NCI-H1105 treated with DMSO at 0.1 percent for 48 hours (cell line): ENCODE measurements around the gene PCGF5.
"Not testable (repeated sequence)": the region's sequence is repeated elsewhere in the genome, so short reads cannot be mapped to it uniquely, and the experiment has no call there.

Experiments
- DNase-seq: peaks from one replicate; lab custom pipeline; 2025; lab: John Stamatoyannopoulos, UW

PCGF5 gene

DNA sequence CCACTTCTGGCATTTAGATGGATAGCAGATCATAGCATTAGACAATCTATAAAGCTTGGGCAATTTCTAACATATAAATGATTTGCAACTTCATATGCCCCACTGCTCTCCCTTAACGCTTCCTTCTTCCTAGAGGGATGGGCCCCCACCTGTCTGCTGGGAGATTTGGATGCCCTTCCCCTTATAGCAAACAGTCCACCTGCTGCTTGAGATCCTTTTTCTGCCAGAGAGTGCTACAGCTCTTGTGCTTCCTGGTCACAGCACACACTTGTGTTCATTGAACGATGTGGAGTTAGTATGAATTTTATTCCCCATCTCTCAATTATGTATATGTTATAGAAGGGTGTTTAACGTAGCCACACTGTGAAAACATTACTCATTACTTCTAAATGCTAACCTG is 10.4 kb upstream of the PCGF5 start:
- DNase-seq: peak; percentile 86

DNA sequence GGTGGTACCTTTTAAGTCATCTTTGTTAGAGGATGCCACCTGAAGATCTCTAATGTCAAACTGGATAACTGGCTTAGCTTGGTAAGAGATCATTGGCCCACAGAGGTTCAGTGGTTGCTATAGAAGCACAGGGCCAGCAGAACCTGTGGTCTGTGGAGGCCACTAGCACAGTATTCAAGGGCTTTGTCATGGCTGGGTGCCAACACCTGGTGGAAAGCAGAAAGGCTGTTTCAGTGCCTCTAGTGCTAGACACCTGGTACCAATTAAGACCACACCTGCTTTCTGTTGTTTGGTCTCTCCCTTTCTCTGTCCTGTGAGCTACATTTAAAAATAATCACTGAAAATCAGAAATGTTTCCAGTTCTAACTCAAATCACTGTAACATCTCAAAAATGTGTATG is 10.0 kb upstream of the PCGF5 start:
- DNase-seq: peak; percentile 95

DNA sequence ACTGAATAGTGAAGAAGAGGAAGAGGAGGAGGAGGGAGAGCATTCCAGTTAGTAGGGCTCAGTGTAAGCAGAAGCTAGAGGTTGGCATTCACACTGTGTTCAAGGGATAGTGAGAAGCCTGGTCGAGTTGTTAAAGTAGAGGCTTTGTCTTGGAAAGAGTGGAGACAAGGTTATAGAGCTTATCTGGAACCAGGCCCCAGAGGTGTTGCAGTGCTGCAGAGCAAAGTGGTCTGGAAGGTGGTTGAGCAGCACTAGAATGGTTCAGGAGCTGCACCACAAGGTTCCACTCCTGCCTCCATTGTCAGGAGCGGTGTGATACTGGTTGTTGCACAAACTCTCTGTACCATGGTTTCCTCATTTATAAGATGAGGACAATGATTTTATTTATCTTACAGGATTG is 8.8 kb upstream of the PCGF5 start:
- DNase-seq: no peak

DNA sequence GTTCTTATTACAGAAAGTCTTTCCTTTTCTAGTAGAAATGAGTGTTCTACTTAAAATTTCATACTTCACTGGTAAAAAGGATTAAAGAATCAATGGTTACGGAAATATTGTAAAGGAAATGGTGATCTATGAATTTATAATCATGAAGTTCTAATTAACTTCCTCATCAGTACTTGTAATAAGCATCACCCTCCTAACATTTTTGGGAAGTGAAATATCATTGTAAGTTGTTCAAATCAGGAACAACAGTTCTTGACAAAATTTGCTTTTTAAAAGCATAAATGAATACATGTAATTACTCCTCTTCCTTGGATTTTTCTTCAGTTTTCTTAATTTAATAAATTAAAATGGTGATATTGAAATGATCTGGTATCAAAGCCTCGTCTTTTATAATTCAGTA is 5.6 kb upstream of the PCGF5 start:
- no peak for DNase-seq

DNA sequence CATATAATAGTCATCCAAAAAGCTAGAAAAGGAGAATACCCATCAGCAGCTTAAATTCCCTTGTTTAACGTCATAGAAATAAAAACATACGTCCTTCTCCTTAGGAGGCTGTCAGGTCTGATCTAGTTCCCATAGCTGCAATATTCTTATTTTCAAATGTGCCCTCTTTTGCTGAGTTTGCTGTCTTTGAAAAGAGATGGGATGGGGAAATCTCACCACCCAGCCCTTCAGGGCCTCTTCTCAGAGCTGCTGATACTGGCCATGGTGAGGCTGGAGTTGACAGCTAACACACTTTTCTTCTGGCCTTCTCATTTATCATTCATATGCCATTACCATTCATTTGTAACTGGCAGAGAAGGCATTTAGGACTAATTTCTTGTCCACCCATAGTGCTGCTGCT is 5.1 kb upstream of the PCGF5 start:
- no peak for DNase-seq

DNA sequence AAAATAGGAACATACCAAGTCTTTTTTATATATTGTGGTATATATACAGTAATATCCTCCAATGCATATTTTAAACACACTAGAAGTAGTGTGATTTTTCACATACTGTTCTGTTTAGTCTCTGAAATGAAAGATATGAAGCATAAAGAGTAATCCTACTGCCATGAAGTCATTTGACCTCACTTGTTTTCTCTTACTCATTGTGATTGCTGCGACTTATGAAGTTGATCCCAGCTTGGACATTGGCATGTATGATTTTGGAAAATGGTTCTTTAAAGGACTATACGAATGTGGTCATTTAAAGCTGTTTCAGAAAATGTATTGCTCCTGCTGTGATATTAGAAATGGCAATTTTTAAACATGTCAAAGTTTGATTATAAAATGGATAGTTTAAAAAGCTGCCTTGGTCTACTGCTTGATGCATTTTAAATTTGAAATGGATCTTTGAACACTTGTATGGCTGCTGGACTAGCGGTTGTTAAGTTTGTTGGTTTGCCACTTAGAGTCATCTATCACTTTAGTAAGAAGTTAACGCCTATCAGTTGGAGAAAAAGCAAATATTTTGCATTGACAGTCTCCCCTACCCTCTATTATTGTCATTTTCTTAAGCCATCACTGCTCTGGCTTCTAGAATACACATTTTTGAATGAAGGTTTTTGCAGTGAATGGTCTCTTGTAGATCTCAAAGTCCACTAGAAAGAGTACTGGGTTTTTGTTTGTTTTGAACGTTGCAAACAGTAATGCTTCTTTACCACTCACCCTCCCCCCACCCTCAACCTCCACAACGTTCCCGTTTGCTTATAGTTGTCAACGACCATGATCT is 881 bp upstream of the PCGF5 start:
- DNase-seq: no peak

DNA sequence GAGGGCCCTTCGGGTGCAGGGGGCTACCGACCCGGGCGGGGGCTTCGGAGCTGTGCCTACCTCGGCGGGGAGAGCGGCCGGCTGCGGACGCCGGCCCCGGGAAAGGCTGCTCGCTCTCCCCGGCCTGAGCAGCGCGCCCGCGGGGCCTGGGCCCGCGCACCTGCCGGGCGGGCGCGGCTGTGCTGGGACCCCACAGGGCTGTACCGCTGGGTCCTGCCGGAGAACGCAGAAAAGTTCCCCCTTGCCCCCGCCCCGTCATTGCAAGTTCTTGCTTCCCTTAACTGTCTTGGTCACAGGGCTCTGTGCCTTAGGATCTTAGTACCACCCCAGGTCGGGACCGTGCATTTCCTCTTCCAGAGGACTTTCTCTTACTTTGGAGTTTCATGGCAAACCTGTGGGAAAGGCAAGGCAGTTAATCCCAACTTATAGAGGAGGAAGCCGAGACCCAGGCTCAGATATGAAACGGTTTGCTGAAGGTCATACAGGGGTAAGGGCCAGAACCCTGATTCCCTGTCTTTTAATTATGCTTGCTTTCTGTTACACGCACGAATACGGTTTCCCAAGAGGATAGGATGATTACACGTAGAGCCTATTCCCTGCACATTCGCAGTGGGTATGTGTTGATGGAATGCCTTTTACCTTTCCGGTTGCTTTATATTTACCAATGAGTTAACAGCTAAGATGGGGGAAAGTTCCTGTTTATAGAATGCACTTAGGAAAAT is 652 bp downstream of the PCGF5 start:
- peak; percentile 20 for DNase-seq

DNA sequence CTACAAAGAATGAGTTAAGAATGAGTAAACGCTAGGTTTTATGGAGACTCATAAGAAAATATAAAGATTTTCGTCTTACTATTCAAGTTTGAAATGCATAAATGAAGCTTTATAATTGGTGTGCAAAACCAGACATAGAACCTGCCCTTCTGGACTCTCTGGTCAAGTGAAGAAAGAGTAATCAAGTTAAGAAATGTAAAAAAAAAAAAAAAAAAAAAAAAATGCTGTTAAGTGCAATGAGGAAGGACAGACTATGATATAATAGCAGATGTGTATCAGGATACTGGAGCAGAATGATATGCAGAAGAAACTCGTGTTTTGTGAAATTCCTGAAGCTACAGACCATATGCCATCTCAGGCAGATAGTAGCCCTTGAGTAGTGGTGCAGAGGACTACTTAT is 5.6 kb downstream of the PCGF5 start:
- DNase-seq: no peak

DNA sequence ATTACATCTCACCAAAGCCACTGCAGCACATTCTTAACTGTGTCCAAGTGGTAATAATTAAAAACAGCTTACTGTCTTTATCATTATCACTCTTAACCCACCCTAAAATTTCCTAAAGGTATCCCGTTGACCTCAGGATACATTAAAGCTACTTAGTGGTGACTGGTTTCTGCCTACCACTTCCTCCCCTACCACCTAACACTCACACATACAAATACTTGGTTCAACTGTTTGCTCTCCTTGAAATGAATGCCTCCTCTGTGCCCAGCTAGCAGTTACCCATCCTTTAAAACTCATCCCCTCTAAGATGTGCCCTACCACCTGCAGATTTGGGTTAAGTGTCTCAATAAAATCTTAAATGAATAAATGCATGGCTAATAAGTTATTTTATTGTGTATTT is 7.1 kb downstream of the PCGF5 start:
- DNase-seq: no peak

DNA sequence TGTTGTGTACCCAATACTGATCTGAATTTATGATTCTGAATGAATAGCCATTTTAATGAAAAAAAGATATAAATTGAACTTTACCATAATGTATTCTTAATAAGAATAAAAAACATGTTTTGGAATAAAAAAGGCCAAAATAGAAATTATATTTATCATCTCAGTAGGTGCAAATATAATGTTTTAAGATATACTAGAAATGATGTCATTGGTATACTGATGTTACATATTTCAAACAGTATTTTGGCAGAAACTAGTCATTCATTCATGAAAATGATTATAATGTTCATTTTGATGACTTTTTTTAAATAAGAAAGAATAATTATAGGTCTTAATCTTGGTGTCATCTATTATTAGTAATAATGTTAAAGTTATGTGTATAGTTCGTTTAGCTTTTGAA is 9.2 kb downstream of the PCGF5 start:
- no peak for DNase-seq

DNA sequence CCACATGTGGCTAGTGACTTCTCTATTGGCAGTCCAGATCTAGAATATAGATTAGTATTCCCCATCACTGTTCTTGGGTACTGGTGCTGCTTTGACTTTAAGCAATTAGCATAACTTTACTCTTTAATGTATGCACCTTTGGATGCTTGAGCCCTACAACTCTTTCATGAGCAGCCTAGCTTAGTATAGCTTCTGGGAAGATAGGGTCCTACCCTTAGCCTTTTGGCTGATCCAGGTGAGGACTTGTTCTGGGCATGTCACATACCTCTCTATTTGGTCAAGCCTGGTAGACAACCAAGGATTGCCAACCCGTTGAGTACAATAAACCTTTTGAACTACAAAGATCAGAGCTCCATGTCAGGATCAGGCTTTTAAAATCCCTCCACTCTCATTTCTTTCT is 17.7 kb downstream of the PCGF5 start:
- DNase-seq: no peak

DNA sequence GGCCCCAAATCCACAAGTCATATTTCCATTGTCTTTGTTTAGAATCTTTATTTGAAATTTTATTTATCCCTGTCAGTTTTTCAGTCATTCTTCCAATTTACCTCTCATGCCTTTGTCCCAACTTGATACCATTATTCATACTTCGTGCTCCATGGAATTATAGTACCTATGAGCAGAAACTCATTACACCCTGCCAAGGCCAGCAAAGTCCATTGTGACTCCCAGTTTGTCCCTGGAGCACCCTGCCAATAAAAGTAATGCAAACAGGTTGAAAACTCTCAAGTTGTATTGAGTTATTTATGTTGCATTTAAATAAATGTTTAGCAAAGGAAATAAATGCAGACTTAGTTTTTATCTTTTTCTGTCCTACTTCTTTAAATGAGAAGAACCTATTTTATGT is 19.3 kb downstream of the PCGF5 start:
- no peak for DNase-seq

DNA sequence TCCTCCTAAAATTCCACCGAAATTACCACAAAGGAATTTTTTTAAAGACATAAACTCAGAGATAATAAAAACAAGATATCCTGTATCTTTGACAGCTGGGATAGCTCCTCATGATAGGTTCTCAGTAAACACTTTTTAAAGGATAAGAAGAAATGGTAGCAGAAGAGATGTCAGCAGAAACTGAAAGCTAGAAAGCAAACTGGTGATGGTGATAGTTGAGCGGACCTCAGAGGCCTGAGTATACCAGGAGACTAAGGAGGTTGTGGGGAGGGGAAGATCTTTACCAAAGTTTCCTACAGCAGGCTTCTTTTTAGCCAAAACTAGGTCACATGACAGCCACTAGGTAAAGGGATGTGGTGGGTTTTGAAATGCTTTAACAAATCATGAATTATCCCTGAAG is 22.5 kb downstream of the PCGF5 start:
- DNase-seq: no peak

DNA sequence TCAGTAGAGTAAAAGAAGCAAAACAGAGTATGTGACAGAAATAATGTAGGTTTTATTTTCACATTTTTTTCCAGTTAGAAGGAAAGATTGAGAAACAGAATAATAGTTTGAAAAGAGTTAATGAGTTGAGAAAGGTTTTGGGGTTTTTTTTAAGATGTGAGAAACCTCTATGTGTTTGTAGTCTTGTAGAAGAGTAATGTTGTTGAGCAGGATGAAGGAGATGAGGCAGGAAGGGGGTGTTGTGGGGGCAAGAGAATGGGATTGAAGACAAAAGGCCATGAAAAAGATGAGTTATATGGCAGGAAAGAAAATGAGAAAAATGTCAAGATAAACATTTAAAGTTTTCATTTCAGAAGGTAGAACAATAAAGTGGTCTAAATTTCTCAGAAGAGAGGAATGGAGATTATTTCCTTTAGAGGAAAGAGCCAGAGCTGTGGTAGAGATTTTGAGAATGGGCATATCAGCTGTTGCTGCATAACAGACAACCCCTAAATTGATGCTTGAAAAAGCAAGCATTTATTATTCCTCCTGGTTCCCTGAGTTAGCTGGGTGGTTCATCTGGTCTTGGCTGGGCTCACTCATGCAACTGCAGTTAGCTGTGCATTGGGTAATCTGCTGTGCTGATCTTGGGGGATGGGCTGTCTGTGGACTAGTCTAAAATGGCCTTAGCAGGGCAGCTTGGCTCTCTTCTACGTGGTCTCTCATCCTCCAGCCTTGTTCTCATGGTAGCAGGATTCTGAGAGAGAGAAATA is 27.1 kb downstream of the PCGF5 start:
- no peak for DNase-seq

DNA sequence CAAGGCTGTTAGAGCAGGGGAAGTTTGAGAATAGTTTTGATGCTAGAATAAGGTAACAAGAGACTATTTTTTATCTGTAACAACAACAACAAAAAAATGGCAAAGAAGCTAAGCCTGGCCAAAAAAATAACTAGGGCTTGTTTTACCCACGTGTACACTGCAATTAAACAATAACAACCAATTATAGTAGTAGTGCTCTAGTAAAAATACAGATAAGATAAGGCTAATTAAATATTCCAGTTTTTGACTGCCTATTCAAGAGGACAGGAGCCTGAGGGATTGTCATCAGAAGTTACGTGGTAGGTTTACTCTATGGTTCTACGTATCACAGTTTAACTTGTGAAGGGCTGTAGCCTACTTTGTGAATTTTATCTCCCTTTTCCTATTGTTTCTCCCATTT is 29.2 kb downstream of the PCGF5 start:
- no peak for DNase-seq

DNA sequence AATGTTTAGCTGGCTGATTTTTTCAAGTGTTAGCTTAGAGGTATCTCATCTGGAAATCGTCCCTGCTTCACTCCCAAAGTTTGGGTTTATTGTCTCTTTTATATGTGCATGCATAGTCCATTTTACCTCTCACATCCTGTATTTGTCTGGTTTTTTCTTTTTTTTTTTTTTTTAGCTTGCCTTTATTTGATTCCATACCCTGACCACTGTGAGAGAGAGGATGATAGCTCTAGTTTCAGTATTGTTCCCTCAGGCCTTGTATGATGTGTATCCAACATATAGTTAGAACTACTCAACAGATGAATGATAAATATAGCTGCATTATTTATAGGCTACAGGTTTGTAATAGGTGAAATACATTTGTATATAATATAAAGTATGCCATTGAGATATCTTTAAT is 29.9 kb downstream of the PCGF5 start:
- DNase-seq: no peak

DNA sequence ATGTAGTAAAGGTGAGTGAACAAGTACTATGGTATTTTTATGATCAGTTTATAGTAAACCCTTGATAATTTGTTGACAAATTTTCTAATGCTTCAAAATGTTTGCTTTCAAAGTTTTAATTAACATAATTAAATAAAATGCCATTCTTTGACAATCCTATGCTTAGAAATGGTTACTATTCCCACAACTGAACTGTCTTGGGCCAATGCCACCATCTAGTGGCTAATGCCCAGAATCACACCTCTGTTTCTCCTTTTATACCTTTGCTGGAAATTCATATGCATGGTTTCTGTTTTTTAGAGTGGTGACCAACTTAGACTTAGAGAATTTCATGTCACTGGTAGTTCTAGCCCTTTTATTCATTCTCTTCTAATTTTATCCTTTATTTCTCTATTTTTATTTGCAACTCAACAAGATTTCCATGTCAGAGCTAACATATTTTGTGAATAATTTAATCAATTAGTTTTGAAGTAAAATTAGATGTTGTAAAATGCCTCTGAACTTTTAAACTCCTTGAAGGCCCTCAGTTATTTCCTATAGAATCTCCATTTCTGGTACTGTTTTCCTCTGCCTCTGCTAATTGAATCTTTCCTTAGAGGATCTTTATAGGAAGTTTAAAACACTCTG is 31.1 kb downstream of the PCGF5 start:
- DNase-seq: peak; percentile 25

DNA sequence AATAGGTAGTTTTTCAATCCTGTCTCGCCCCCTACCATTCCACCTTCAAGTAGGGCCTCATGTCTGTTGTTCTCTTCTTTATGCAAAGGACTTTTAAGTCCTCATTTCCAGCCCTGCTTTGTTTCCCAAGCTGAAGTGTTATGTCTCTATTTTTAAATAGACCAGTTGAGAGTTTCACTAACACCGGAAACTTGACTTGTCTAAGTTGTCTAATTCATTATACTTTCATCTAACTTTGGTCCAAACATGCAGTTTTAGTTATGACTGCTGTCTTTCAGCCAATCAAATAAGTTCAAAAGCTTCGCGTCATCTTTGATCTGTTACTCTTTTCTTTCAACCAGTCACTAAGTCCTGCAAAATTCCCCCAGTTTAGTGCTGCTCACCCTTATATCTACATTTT is 32.8 kb downstream of the PCGF5 start:
- DNase-seq: no peak

DNA sequence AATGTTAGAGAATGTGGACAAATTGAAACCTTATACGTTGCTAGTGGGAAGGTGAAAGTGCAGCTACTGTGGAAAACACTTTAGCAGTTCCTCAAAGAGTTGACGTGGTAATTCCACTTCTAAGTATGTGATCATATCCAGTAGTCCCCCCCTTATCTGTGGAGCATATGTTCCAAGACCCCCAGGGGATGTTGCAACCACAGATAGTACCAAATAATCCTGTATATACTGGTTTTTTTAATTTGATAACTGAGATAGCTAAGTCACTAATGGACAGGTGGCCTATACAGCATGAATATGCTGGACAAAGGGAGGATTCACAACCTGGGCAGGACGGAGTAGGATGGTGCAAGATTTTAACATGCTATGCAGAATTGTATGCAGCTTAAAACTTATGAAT is 36.8 kb downstream of the PCGF5 start:
- no peak for DNase-seq

DNA sequence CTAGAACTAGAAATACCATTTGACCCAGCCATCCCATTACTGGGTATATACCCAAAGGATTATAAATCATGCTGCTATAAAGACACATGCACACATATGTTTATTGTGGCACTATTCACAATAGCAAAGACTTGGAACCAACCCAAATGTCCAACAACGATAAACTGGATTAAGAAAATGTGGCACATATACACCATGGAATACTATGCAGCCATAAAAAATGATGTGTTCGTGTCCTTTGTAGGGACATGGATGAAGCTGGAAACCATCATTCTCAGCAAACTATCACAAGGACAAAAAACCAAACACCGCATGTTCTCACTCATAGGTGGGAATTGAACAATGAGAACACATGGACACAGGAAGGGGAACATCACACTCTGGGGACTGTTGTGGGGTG is 40.0 kb downstream of the PCGF5 start:
- DNase-seq: not testable (repeated sequence)

DNA sequence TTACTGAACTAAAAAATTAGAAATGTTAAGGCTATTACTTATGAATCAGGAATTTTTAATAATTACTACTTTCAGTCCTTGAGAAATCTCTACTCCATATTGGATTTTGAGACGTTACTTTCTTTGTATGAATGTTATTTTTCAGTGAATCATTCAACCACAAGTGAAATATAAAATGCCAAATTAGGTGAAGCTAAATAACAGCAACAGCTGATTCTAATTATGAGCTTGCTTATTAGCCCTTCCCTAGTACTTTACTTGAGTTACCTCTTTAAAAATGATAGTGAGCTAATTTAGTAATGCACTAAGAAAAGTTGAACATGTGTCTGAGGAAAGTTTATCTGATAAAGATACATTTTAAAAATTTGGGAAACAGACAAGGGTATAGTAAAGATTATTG is 51.4 kb downstream of the PCGF5 start:
- DNase-seq: no peak

DNA sequence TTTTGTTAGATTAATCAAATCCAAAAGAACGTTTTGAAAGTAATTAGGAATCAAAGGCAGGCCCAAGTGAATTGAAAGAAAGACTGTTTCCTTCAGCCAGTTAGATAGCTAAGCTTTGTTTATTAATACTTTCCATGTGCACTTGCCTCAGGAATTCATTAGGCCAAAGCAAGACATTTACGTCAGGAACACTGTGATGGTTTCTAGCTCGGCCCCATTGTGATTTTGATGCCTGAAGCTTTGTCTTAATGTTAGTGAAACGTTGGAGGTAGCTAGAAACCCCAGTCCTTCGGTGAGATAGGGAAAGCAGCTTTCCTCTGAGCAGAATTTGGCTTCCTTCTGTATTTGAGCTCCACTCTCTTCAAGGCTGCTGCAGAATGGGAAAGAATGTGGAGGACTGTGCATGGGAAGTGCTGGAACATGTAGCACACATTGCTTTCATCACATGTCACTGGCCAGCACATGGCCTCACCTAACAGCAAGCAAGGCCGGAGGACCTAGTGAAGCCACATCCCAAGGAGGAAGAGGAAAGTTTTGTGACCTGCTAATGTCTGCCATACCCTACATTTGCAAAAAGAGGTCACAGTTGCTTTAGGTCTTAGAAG is 64.1 kb downstream of the PCGF5 start:
- no peak for DNase-seq
